ENCODE measurements around the gene THRSP.
"Not testable (repeated sequence)": the region's sequence is repeated elsewhere in the genome, so short reads cannot be mapped to it uniquely, and the experiment has no call there.

THRSP gene

GRCh38 chr11:78063440-78064181, at the start of gene THRSP:
THRSP (plus strand) TSS chr11:78063861; CDS start chr11:78063882, 21 bp downstream.
- no peak for DNase-seq

GRCh38 chr11:78014937-78015520, 48.6 kb upstream of the THRSP start:
- DNase-seq: not testable (repeated sequence)

- no peak for DNase-seq
Observed at GRCh38 chr11:78015878-78016277, 47.8 kb upstream of the THRSP start.

- no peak for DNase-seq
Observed at GRCh38 chr11:78019808-78020207, 43.9 kb upstream of the THRSP start.

- DNase-seq: no peak
Observed at GRCh38 chr11:78020246-78020645, 43.4 kb upstream of the THRSP start.

- no peak for DNase-seq
Observed at GRCh38 chr11:78021611-78022010, 42.0 kb upstream of the THRSP start.

GRCh38 chr11:78022397-78023396, 41.0 kb upstream of the THRSP start, which contains the start of gene KCTD14:
KCTD14 (minus strand) TSS chr11:78023276; CDS start chr11:78023249, 27 bp downstream.
- no peak for DNase-seq

- DNase-seq: no peak
Observed at GRCh38 chr11:78023426-78023825, 40.2 kb upstream of the THRSP start.

- DNase-seq: no peak
Observed at GRCh38 chr11:78025378-78025777, 38.3 kb upstream of the THRSP start.

- DNase-seq: no peak
Observed at GRCh38 chr11:78027759-78028158, 35.9 kb upstream of the THRSP start.

- not testable (repeated sequence) for DNase-seq
Observed at GRCh38 chr11:78028423-78028822, 35.2 kb upstream of the THRSP start.

GRCh38 chr11:78030429-78031325, 33.0 kb upstream of the THRSP start:
- no peak for DNase-seq

GRCh38 chr11:78031629-78032028, 32.0 kb upstream of the THRSP start:
- DNase-seq: no peak

GRCh38 chr11:78032090-78032489, 31.6 kb upstream of the THRSP start:
- DNase-seq: no peak

- DNase-seq: no peak
Observed at GRCh38 chr11:78033040-78033439, 30.6 kb upstream of the THRSP start.

- no peak for DNase-seq
Observed at GRCh38 chr11:78034623-78035022, 29.0 kb upstream of the THRSP start.

GRCh38 chr11:78036313-78036712, 27.3 kb upstream of the THRSP start:
- DNase-seq: no peak

- DNase-seq: no peak
Observed at GRCh38 chr11:78037056-78037455, 26.6 kb upstream of the THRSP start.

- no peak for DNase-seq
Observed at GRCh38 chr11:78037825-78038620, 25.6 kb upstream of the THRSP start.

GRCh38 chr11:78038697-78039313, 24.9 kb upstream of the THRSP start:
- no peak for DNase-seq

- no peak for DNase-seq
Observed at GRCh38 chr11:78039391-78039918, 24.2 kb upstream of the THRSP start.
